Stimulated activated CD8-positive, alpha-beta memory T cell treated with anti-CD3 and anti-CD28 coated beads, Interleukin-2, amount 100 ng/mL, for 1 hour (primary cell): Measurements from ENCODE around the gene SLC16A10.
"Not testable (repeated sequence)": the region's sequence is repeated elsewhere in the genome, so short reads cannot be mapped to it uniquely, and the experiment has no call there.

Experiments used
- DNase-seq, 2 donors: peaks; one replicate each; pipeline ENCODE4 v3.0.0-alpha.2; 2020; ENCODE audit warnings: low read depth in 2 of 2

The SLC16A10 gene

DNA sequence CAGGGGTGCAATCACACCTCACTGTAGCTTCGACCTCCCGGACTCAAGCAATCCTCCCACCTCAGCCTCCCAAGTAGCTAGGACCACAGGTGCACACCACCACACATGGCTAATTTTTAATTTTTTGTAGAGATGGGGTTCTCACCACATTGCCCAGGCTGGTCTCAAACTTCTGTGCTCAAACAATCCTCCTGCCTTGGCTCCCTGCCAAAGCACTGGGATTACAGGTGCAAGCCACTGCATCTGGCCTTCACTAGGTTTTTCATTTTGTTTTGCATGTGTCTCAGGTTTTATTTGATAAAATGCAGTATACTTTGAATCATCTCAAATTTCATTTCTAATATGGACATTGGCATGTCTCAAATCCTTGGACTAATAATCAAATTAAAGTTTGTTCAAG, 98.7 kb downstream of the SLC16A10 start:
- no peak for DNase-seq

DNA sequence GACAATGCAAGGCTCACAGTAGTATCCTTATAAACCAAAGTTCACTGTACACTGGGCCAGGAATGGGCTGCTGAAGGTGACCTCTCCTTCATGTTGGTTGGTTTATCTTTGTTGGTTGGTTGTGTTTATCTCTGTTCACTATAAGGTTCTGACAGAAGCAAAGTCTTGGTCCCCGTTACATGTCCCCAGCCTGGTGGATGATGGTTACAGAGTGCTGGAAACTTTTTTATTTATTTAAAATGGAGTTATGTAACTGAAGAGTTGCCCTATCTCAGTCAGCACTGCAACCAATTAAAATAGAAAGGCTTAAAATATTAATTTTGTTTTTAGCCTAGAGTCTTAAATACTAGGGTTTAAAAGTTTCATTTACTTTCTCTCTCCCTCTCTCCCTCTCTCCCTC, 100.6 kb downstream of the SLC16A10 start:
- DNase-seq: no peak

DNA sequence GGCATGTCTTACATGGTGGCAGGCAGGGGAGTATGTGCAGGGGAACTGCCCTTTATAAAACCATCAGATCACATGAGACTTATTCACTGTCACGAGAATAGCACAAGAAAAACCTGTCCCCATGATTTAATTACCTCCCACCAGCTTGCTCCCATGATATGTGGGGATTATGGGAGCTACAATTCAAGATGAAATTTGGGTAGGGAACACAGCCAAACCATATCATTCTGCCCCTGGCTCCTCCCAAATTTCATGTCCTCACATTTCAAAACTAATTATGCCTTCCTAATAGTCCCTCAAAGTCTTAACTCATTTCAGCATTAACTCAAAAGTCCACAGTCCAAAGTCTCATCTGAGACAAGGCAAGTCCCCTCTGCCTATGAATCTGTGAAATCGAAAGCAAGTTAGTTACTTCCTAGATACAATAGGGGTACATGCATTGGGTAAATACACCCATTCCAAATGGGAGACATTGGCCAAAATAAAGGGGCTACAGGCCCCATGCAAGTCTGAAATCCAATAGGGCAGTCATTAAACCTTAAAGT, 102.4 kb downstream of the SLC16A10 start:
- DNase-seq: not testable (repeated sequence)

DNA sequence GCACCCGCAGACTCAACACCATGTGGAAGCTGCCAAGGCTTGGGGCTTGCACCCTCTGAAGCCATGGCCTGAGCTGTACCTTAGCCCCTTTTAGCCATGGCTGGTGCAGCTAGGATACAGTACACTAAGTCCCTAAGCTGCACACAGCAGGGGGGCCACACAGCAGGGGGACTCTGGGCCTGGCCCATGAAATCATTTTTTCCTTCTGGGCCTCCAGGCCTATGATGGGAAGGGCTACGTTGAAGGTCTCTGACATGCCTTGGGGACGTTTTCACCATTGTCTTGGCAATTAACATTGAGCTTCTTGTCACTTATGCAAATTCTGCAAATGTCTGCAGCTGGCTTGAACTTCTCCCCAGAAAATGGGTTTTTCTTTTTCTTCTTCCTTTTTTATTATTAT, 103.3 kb downstream of the SLC16A10 start:
- DNase-seq: no peak

DNA sequence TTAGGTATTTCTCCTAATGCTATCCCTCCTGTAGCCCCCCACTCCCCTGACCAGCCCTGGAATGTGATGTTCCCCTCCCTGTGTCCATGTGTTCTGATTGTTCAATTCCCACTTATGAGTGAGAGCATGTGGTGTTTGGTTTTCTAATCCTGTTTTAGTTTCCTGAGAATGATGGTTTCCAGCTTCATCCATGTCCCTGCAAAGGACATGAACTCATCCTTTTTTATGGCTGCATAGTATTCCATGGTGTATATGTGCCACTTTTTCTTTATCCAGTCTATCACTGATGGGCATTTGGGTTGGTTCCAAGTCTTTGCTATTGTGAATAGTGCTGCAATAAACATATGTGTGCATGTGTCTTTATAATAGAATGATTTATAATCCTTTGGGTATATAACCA, 103.8 kb downstream of the SLC16A10 start:
- DNase-seq: not testable (repeated sequence)

DNA sequence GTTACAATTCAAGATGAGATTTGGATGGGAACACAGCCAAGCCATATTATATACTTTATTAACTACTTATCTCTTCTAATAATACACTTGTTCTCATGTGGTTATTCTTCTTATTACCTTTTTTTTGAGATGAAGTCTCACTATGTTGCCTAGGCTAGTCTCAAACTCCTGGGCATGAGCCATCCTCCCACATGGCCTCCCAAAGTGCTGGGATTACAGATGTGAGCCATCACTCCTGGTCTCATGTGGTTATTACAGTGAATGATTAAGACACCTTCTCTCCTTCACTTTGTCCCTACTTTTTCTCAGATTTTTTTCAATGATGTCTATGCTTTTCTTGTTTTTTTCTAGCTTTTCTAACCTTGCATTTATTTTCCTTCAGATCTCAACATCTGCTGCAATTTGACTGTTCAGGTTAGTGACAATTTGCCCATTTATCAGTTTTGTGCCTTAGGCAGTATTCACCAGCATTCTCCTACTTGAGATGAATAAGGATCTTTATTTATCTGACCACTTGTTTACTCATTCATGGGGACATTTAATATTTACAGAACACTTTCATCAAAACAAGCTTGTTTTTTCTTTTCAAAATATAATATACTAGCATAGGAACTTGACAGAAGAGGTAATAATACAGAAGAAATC, 105.7 kb downstream of the SLC16A10 start:
- no peak for DNase-seq

DNA sequence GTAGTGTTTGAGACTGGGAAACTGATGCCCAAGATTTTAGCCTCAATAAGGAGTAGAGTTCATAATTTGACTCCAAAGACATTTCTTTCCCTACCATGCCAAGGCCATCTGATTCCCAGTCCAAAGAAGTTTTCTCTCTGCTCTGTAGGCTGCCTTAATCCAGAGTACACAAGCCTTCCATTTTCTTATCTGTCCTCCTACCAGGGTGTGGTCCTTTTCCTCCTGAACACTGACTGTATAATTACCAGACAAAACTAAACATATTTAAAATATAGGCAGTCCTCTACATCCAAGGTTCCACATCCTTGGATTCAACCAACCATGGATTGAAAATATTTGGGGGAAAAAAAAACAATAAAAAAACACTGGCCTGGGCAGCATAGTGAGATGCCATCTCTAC, 108.4 kb downstream of the SLC16A10 start:
- no peak for DNase-seq

DNA sequence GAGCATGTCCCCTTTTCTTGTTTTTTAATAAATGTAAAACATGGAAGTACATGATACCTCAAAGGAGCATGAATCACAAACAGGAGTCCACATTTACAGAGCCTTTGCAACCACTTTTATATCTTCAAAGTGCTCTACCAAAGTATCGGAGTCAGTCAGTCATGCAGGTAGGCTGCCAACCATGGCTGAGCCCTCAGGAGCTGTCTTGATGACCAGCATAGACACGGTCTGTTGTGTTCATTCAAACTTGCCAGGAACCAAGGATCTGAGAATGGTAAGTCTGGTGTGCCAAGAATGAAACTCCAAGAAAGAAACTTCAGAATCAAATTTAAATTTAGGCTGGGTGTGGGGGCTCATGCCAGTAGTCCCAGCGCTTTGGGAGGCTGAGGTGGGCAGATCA, 111.5 kb downstream of the SLC16A10 start:
- no peak for DNase-seq

DNA sequence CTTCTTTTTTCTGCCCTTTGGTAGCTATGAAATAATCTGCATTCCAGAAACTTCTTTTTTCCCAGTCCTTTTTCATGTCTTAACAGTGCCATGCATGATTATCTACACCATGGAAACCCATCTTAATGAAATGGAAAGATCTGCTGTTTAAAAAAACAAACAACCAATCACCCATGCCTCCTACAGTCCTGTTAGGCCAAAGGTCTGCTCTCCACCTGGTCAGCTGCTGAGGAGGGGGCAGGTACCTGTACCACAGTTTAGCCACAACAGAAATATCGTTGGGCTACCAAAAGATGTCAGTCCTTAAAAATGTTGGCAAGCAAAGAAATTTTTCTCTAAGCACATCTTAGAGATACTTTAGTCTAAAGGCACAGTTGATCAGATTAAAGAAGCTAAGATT, 112.6 kb downstream of the SLC16A10 start:
- DNase-seq: no peak

DNA sequence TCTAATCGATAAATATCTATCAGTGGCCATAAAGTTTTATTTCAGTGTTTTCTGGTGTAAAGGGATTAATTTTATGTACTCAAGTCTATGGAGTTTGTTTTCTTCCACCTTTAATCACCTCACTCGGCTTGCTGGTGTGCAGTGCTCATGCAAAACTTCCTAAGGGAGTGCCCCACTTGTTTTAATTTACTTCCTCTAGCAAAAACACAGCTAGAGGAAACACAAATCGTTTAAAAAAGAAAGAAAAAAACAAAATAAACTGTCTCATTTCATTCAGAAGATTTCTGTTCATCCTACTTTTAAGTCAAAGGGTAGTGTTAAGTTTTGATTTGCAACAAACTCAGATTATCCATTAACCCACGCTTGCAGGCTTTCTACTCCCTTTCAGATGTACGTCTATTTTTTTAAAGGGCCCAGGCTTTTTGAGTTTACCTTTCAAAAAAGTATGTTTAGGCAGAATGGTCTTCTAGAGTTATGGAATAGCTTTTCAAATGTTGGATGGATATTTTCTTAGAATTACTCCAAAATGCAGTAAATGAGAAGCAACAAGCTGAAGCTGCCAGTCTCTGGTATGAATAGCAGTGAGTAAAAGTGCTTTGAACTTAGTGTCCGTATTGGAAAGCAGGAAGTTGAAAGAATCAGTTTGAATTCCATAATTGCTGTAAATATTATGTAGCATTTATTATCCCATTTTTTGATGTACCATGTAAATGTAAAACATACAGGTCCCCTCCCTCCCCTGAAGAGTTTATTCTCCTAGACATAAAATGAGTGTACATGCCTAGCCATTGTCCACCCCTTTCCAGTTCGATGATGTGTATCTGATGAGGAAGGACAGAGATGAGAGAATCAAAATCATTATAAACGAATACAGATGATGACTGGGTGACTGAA, 113.3 kb downstream of the SLC16A10 start:
- no peak for DNase-seq

DNA sequence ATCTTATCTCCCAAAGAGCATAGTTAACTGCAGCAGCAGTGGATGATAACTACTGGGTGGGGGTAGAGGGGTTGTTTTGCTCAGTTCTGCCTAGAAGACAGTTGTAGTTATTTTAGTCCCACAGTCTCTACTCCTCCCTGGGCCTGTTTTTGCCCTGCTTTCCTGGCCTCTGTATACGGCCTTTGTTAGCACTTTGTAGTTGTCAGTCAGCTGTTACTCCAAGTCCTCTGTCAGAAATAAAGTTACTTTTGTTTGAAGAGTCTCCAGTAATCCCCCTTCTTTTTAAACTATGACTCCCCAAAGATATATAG, 113.9 kb downstream of the SLC16A10 start:
- no peak for DNase-seq

DNA sequence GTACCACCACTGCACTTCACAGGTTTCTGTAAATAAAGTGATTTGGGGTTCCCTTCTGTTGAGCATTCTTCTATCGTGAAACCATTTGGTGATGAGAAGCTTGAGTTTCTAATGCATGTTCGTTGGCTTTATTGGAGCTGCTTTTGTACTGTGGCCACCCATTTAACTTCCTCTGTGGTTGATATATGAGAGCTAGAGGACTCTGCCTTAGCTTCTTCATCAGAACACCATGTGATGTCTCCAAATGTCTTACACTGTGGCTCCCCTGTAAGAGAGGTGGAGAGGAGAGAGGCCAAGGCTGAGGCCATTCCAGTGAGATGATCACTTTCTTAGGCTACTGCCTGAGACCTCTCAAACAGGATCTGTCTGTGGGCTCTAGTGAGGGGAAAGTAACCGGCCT, 114.5 kb downstream of the SLC16A10 start:
- DNase-seq: no peak

DNA sequence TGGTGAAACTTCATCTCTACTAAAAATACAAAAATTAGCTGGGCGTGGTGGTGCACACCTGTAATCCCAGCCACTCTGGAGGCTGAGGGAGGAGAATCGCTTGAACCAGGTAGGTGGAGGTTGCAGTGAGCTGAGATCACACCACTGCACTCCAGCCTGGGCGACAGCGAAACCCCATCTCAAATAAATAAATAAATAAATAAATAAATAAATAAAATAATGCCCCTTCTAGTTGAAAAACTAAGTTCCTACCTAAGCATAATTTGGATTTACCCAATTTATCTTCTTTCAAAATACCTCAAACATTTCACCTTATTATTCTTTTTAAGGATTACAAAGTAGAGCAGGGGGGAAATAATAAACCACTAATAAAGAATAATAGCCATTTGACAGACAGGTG, 116.2 kb downstream of the SLC16A10 start:
- not testable (repeated sequence) for DNase-seq

DNA sequence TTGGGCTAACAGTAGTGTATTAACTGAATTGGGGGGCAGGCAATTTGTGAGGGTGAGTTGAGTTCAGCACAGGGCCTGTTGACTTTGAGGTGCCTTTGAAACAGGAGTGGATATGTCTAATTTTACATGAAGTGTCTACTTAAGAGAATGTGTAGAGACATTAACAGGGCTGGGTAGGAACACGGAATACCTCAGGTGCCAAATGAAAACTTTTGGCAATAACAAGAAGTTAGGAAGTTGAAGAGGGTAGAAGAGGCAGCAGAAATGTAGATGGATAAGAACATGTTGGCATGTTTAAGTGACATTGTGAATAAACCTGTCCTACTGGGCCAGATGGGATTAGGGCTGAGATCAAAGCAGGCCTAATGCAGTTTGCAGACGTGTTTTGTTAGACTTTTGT, 117.0 kb downstream of the SLC16A10 start:
- no peak for DNase-seq

DNA sequence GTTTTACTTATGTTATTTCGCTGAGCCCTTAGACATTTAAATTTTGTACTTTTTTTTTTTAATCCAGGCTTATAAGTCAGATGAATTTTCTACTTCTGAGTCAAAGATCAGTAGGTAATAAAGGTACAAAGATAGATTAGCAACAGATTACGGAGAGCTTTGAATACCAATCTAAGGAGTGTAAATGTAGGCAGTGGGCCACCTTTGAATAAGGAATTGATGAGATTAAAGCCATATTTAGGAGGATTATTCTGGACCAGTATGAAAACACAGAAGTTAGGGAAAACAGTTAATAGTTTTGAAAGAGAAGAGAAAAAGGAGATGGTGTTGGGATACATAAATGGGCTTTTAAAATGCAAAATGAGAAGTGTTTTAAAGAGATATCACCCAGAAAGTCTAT, 117.6 kb downstream of the SLC16A10 start:
- no peak for DNase-seq

DNA sequence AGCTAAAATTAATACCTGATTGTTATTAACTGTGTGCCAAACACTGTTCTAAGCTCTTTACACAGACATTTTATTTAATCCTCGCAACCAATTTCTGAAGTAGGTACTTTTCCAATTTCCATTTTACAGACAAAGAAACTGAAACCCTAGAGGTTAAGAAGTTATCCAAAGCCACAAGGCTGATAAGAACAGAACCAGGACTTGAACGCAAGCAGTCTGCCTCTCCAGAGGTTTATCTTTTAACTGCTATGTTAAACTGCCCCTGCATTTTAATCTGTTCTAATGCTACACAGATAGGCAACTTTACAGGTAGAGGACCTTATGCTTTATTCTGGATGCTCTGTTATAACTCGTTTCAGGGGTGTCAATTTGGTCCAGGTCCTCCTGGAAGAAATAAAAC, 118.2 kb downstream of the SLC16A10 start:
- no peak for DNase-seq

DNA sequence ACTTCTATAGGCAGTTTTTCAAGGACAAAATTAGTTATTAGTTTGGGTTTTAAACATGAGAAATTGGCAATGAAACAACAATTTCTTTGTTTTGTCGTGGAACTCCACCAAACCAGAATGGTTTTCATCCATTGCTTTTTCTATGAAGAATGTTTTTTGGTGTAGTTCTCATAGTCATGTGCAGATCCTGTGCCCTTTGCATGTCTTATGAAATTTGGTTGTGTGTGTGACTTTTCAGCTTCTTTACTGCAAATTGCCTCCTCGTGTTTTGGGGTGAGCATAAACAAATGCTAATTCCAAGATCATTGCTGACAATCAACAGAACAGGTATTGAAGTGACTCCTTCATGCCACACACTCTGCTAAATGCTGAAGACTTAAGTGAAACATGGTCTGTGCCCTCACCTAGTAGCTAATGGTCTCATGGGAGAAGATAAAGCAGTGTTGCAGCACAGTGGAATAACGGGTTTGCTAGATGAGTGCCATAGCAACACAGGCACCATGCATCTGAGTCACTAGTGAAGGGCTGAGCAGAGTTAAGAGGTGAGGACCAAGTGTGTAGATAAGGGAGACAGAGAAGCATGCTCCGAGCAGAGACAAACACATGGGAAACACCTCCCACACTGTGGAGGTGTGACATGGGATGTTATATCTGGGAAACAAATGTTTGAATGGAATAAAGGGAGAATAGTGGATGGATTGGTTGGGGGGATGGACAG, 120.0 kb downstream of the SLC16A10 start:
- DNase-seq: no peak

DNA sequence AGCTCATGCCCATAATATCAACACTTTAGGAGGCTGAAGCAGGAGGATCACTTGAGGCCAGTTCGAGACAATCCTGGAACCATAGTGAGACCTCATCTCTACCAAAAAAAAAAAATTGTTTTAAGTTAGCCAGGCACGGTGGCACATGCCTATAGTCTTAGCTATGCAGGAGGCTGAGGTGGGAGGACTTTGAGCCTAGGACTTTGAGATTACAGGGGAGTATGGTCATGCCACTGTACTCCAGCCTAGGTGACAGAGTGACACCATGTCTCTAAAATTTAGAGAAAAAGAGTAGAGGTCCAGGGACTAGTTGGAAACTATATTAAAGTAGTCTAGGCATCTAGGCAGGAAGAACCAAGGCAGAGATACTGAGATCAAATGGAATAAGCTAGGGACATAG, 121.6 kb downstream of the SLC16A10 start:
- DNase-seq: no peak

DNA sequence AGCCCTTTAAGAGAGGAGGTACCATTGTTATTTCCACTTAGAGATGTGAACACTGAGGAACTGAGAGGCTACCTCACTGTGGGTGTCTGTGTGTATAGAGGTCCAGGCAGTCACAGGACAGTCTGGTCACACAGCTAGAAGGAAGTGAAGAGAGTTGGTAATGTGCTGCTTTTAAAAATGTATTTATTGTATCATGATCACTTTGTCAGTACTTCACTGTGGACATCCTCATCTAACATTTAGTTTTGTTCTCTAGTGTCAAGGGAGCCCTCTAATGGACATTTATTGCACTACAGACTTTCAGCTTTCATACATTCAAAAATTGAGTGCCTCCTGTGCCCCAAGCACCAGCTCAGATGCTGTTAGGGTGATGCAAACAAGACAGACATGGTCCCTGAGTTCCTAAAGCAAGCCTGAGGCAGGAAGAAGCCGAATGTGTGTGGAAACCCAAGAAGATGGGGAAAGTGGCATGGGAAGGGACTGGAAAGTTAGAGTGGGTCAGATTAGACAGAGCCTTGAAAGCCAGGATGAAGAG, 123.0 kb downstream of the SLC16A10 start:
- no peak for DNase-seq

DNA sequence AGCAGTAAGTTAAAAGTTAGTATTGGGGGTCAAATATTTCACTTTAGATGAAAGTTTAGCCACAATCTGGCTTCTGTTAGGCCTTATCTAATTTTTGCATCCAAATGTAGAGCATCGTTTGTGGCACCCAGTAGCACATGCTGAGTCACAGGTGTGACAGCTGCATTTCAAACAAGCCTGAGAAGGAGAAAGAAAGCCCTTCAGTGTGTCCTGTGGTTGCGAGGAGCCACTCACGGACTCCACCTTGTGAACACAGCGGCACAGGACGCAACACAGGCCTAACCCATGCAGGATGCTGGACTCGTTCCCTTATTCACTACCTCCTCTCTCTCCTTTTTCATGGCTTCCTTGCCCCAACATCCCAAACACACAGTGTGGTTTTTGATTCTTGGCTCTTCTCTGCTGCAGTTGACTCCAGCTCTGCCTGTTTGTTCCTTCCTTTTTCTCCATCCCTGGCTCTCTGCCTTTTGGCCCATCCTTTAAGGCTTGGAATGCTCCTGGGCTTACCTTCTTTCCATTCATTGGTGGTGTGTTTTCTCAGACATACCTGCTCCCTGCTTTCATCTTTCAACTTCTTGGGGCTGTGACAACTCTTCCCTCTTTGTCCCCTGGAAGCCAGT, 124.2 kb downstream of the SLC16A10 start:
- no peak for DNase-seq

DNA sequence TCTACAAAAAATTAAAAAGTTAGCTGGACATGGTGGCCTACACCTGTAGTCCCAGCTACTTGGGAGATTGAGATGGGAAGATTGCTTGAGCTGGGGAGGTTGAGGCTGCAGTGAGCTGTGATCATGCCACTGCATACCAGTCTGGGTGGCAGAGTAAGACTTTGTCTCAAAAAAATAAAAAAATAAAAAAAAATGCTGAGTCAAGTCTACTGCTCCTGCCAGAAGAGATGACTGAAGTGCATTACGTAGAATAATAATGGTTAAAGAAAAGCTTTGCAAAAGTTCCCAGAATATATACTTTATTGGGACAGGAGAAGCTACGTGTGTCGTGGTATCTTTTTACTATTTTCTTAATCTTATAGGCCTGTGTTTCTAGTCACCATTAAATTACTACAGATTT, 125.3 kb downstream of the SLC16A10 start:
- DNase-seq: no peak

DNA sequence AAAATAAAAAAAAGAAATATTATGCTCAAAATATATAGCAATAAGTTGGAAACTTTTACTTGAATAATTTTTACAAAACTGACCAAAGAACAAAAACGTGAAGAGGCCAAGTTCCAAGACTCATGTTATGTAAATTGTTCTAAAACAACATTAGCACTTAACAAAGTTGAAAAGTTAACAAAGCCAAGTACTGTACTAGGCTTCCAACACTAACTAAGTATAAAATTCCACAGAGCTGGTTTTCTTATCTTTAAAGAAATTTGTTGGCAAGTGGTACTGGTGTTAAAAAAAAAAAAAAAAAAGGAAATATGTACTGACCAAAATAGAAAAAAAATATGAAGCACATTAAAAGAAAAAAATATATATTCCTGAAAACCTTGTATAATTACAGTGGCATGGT, 127.8 kb downstream of the SLC16A10 start:
- DNase-seq: no peak
